Right lobe of liver (tissue), 6 donors: ENCODE measurements around the gene GPHA2. TPM values are rescaled to one million over a fixed set of nuclear protein-coding genes. Genes with fewer than 3 reads are reported as not detected.

ENCODE experiments used
- ATAC-seq, 4 donors: fragments of 200-7000 bp; cut with Tn5 transposase; one replicate each; pipeline ENCODE4 v1.9.1; 2020; ENCODE audit warnings: mild to moderate bottlenecking in 4 of 4, moderate library complexity in 4 of 4
- DNase-seq, 3 donors: peaks; one replicate each; pipeline ENCODE4 v3.0.0-alpha.2; 2020
- H3K27ac ChIP-seq, 3 donors: fragments of 200-600 bp; one replicate each; pipeline ENCODE4 v1.8.0; 2022
- H3K27me3 ChIP-seq, 2 donors: fragments of 200-600 bp; one replicate each; pipeline ENCODE4 v1.8.0; 2022
- H3K36me3 ChIP-seq, 4 donors: fragments of 200-600 bp; sonication (generic) in 1 of 4; one replicate each; pipeline versions ENCODE4 v1.5.1 to v1.8.0; 2017 to 2022; ENCODE audit warnings: control low read depth in 1 of 4
- H3K4me1 ChIP-seq, 4 donors: fragments of 200-600 bp; sonication (generic) in 1 of 4; one replicate each; pipeline versions ENCODE4 v1.5.1 to v1.8.0; 2017 to 2022; ENCODE audit warnings: control low read depth in 1 of 4
- H3K4me3 ChIP-seq, 3 donors: fragments of 200-600 bp; one replicate each; pipeline ENCODE4 v1.8.0; 2022
- H3K9me3 ChIP-seq, 4 donors: fragments of 200-600 bp; sonication (generic) in 1 of 4; one replicate each; pipeline versions ENCODE4 v1.5.1 to v1.8.0; 2017 to 2022; ENCODE audit warnings: control low read depth in 1 of 4
- CTCF ChIP-seq, 4 donors: fragments of 200-600 bp in 3 of 4; fragments of 450-650 bp in 1 of 4; IDR thresholded peaks; one replicate each; pipeline versions ENCODE4 v1.5.1 to v1.8.0; 2016 to 2022; ENCODE audit warnings: antibody characterized with exemption in 4 of 4, mild to moderate bottlenecking in 2 of 4
- POLR2A ChIP-seq: fragments of 450-650 bp; IDR thresholded peaks from one replicate; pipeline ENCODE4 v1.6.1; 2017; ENCODE audit warnings: antibody characterized with exemption, mild to moderate bottlenecking
- WGBS: methylation state at CpG from one replicate; pipeline ENCODE4 v1.1.6; 2018; ENCODE audit warnings: low coverage, low lambda C conversion rate; ENCODE audit not compliant: insufficient coverage; ENCODE audit errors: missing lambda C conversion rate; 5-methylcytosine and 5-hydroxymethylcytosine counted together
- intact Hi-C, 2 donors: fragments of 100-400 bp; cut with DNase I; formaldehyde crosslinking; loops; one replicate each; pipeline versions ENCODE4 v1.11.2 to v1.14.1; 2022
- microRNA counts: library from miRNA; unstranded; fragments of <30 nt; microRNA quantifications from one replicate; lab custom pipeline; 2016
- microRNA-seq, 2 donors: library from miRNA; unstranded; fragments of <30 nt; microRNA quantifications; one replicate each; pipeline ENCODE4, GENCODE V29; 2019 to 2020
- small RNA-seq, 2 experiments: library from RNA; depleted of rRNA; stranded (forward); fragments of <200 nt; gene quantifications; one replicate each; pipeline ENCODE3, GENCODE V24; 2016
- total RNA-seq, 6 experiments: library from RNA; depleted of rRNA in 2 of 6; stranded (reverse); fragments of >200 nt in 2 of 6; fragmentation: NEBNext Ultra II Directional in 3 of 6; extraction: Animal tissue kit (Norgen Biotek cat#: 25700) in 3 of 6; gene quantifications; one replicate each; pipeline versions ENCODE4 v1.1.0 to v1.2.4, GENCODE V29; 2016 to 2023
- donor health status: DM: no; HTN: yes; CAD: no.
- donor health status: DM: no; HTN: no; CAD: no.
- donor health status: DM: no; HTN: no; CAD: no.
- donor health status: DM: no; HTN: yes; CAD: no.
- donor health status: DM: no; HTN: yes; CAD: no.

The GPHA2 gene
- total RNA-seq, 6 experiments from 2014 or later = 0.46 TPM; not detected in 5

DNA sequence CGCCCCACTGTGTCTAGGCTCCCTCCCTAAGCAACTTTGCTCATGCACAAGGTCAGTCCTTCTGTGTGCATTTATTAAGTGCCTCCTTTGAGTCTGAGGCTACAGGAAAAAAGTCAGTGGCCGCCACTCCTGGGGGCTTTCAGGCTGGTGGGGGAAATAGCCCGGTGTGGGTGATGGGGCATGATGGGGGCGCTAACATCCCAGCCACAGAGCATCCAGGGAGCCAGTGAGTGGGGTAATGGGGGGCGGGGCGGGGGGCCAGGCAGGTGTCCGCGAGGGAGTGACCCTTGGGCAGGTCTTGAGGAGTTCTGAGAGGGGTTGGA, 47.3 kb downstream of the GPHA2 start:
- no peak for ATAC-seq
- Histone ChIP-seq H3K27me3 (no peaks in the 10 kb centered on the region), H3K27ac (peak overlapping the region in 1 of 3 donors; percentile 37), H3K4me3 (no peak overlapping the region), H3K9me3 (no peaks in the 10 kb centered on the region), H3K4me1 (peaks cover 0 to 46% (median 8%) of the 10 kb centered on the region in 4 donors), H3K36me3 (no peaks in the 10 kb centered on the region)
- intact Hi-C loops = no loop called here
- TF ChIP-seq POLR2A = no peak
- no peak for TF ChIP-seq CTCF (IDR thresholded peaks at IDR 0.05)
- 21% methylated on average over 4 of the region's 8 CpGs for WGBS
- no peak for DNase-seq

DNA sequence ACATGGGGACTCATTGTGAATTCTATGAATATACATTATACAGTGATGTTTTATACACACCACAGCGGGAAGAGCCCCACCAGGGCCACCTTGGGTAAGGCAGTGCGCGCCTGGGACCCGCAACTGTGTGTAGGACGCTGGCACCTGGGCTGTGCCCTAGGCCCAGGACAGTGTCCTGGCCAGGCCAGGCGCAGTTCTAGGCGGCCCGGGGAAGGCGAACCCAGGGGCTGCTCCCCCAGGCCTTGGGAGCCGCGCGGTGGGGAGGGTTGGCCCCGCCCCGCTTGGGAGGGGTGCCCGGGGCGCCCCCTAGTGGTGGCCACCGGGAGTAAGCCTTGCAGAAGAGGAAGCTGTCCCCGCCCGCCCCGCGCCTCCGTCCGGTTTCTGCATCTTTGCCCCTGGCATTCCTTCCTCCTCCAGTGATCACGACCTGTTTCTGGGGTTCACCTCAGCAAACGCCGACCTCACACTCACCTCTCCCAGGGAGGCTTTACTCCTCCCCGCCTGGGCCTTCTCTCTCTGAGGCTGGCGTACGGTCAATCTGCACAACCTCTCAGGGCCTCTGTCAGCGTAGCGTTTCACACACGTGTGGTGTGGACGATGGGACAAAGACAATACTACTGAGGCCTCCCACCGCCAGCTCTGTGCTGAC, 47.8 kb downstream of the GPHA2 start:
- TF ChIP-seq POLR2A (no peak), CTCF (IDR thresholded peaks at IDR 0.05) (peak; percentile 89 to 99 (median 98))
- H3K4me3 ChIP-seq = no peak overlapping the region
- H3K27ac ChIP-seq = peak overlapping the region in 1 of 3 donors; percentile 37
- H3K4me1 ChIP-seq = peaks cover 0 to 46% (median 8%) of the 10 kb centered on the region in 4 donors
- ATAC-seq = peak; percentile 73 to 83 (median 76)
- intact Hi-C loops = no loop called here
- peak; percentile 87 to 89 (median 88) for DNase-seq
- no peaks in the 10 kb centered on the region for H3K9me3 ChIP-seq
- WGBS = 2% methylated on average over 7 of the region's 34 CpGs
- H3K36me3 ChIP-seq = no peaks in the 10 kb centered on the region
- H3K27me3 ChIP-seq = no peaks in the 10 kb centered on the region

- peaks cover 0 to 46% (median 8%) of the 10 kb centered on the region in 4 donors for H3K4me1 ChIP-seq
- no peaks in the 10 kb centered on the region for H3K36me3 ChIP-seq
- intact Hi-C loops = no loop called here
- DNase-seq (no peak), ATAC-seq (no peak)
- H3K4me3 ChIP-seq = no peak overlapping the region
- no peaks in the 10 kb centered on the region for H3K9me3 ChIP-seq
- WGBS = 67% methylated on average over 8 of the region's 8 CpGs
- TF ChIP-seq POLR2A = no peak
- no peak for TF ChIP-seq CTCF (IDR thresholded peaks at IDR 0.05)
- H3K27me3 ChIP-seq = no peaks in the 10 kb centered on the region
- H3K27ac ChIP-seq = no peak overlapping the region
Measured at GRCh38 chr11:64887234-64887756, 48.4 kb downstream of the GPHA2 start.

GRCh38 chr11:64885367-64886286, 50.1 kb downstream of the GPHA2 start:
- Histone ChIP-seq H3K9me3 (no peaks in the 10 kb centered on the region), H3K4me3 (no peak overlapping the region), H3K4me1 (peaks cover 0 to 44% (median 8%) of the 10 kb centered on the region in 4 donors), H3K36me3 (no peaks in the 10 kb centered on the region), H3K27ac (no peak overlapping the region), H3K27me3 (no peaks in the 10 kb centered on the region)
- peak in 2 of 4 donors; percentile 4 to 47 for ATAC-seq
- intact Hi-C loops = no loop called here
- no peak for DNase-seq
- TF ChIP-seq CTCF (IDR thresholded peaks at IDR 0.05) = no peak
- TF ChIP-seq POLR2A = no peak
- WGBS = 60% methylated on average over 13 of the region's 15 CpGs

MicroRNAs encoded within 50 kb of the gene (microRNA counts, 767-probe panel; counts per million panel counts)
- 8,773 counts per million, percentile 40 among the panel's probes with 10 or more counts for microRNA hsa-miR-192-5p (lab: Ali Mortazavi, UCI)

Small RNAs within 50 kb of the gene (microRNA-seq; reads per million reads assigned to microRNA genes)
- gene MIR6749 = 0 to 0.29 reads per million in 2 donors
- gene MIR6750 = 0 to 1.3 reads per million in 2 donors

Small RNAs within 50 kb of the gene (small RNA-seq; reads per million reads assigned to genes)
- gene MIR6749 (0 reads per million in 2 experiments), gene MIR6750 (0 reads per million in 2 experiments)

Other genes with a start within 250 kb of the GPHA2 start
- 1 to 10 TPM; 1.6 to 7.7 (median 2.3) TPM for gene NRXN2, start 212.7 kb downstream of the GPHA2 start, total RNA-seq
- gene RASGRP2, start 191.8 kb downstream of the GPHA2 start, total RNA-seq = 1 to 10 TPM; 1.6 to 8.1 (median 3.2) TPM
- 1 to 10 TPM in 1 of 6 experiments, under 1 TPM in 5; 0.24 to 1.4 (median 0.47) TPM for gene PYGM, start 175.9 kb downstream of the GPHA2 start, total RNA-seq
- 100 to 1,000 TPM in 5 of 6 experiments, 10 to 100 TPM in 1; 92.7 to 164 (median 141) TPM for gene SF1, start 157.4 kb downstream of the GPHA2 start, total RNA-seq
- gene MAP4K2, start 132.7 kb downstream of the GPHA2 start, total RNA-seq = 10 to 100 TPM in 1 of 6 experiments, 1 to 10 TPM in 5; 3.4 to 14.7 (median 4.8) TPM
- 10 to 100 TPM; 13.1 to 21.5 (median 17.0) TPM for gene MEN1, start 125.3 kb downstream of the GPHA2 start, total RNA-seq
- 1 to 10 TPM in 1 of 6 experiments, under 1 TPM in 5; 0.63 to 1.1 (median 0.99) TPM for gene CDC42BPG, start 91.2 kb downstream of the GPHA2 start, total RNA-seq
- gene EHD1, start 57.3 kb downstream of the GPHA2 start, total RNA-seq = 10 to 100 TPM; 18.8 to 36.1 (median 26.3) TPM
- gene ATG2A, start 18.7 kb downstream of the GPHA2 start, total RNA-seq = 10 to 100 TPM; 26.4 to 42.9 (median 32.2) TPM
- gene PPP2R5B, start 11.2 kb downstream of the GPHA2 start, total RNA-seq = 10 to 100 TPM in 1 of 6 experiments, 1 to 10 TPM in 5; 6.8 to 12.6 (median 8.9) TPM
- gene MAJIN, start 36.2 kb upstream of the GPHA2 start, total RNA-seq = under 1 TPM in 2 of 6 experiments, not detected in 4; 0.33 to 0.86 TPM
- gene BATF2, start 61.1 kb upstream of the GPHA2 start, total RNA-seq = 1 to 10 TPM; 1.9 to 2.5 (median 2.3) TPM
- 10 to 100 TPM in 3 of 6 experiments, 1 to 10 TPM in 3; 7.3 to 26.2 (median 10.0) TPM for gene ARL2, start 78.3 kb upstream of the GPHA2 start, total RNA-seq
- 10 to 100 TPM in 1 of 6 experiments, 1 to 10 TPM in 5; 6.4 to 10.3 (median 8.7) TPM for gene SNX15, start 91.5 kb upstream of the GPHA2 start, total RNA-seq
- 10 to 100 TPM in 2 of 6 experiments, 1 to 10 TPM in 4; 4.2 to 13.8 (median 5.8) TPM for gene SAC3D1, start 105.3 kb upstream of the GPHA2 start, total RNA-seq
- 1 to 10 TPM in 5 of 6 experiments, under 1 TPM in 1; 0.83 to 3.5 (median 1.4) TPM for gene NAALADL1, start 122.7 kb upstream of the GPHA2 start, total RNA-seq
- gene CDCA5, start 148.1 kb upstream of the GPHA2 start, total RNA-seq = 1 to 10 TPM in 3 of 6 experiments, under 1 TPM in 3; 0.31 to 2.3 (median 1.0) TPM
- 10 to 100 TPM; 15.4 to 22.4 (median 18.0) TPM for gene ZFPL1, start 148.3 kb upstream of the GPHA2 start, total RNA-seq
- gene VPS51, start 160.3 kb upstream of the GPHA2 start, total RNA-seq = 100 to 1,000 TPM in 2 of 6 experiments, 10 to 100 TPM in 4; 41.5 to 170 (median 50.2) TPM
- gene TM7SF2, start 176.0 kb upstream of the GPHA2 start, total RNA-seq = 100 to 1,000 TPM in 1 of 6 experiments, 10 to 100 TPM in 5; 25.6 to 112 (median 37.8) TPM
- gene ZNHIT2, start 181.8 kb upstream of the GPHA2 start, total RNA-seq = 10 to 100 TPM in 2 of 6 experiments, 1 to 10 TPM in 4; 4.9 to 15.7 (median 6.2) TPM
- gene FAU, start 186.2 kb upstream of the GPHA2 start, total RNA-seq = 100 to 1,000 TPM; 287 to 472 (median 343) TPM
- gene MRPL49, start 186.4 kb upstream of the GPHA2 start, total RNA-seq = 10 to 100 TPM; 26.3 to 51.7 (median 28.4) TPM
- 100 to 1,000 TPM in 4 of 6 experiments, 10 to 100 TPM in 2; 73.0 to 120 (median 109) TPM for gene SYVN1, start 198.6 kb upstream of the GPHA2 start, total RNA-seq
- gene SPDYC, start 234.3 kb upstream of the GPHA2 start, total RNA-seq = 1 to 10 TPM in 2 of 6 experiments, under 1 TPM in 2, not detected in 2; 0.49 to 1.8 (median 0.87) TPM
- gene CAPN1, start 246.0 kb upstream of the GPHA2 start, total RNA-seq = 100 to 1,000 TPM in 1 of 6 experiments, 10 to 100 TPM in 5; 55.7 to 124 (median 83.1) TPM